Mononuclear cell (primary cell): ENCODE measurements around the gene LPP. TPM values are rescaled to one million over a fixed set of nuclear protein-coding genes. Genes with fewer than 3 reads are reported as not detected.
"Not testable (repeated sequence)": the region's sequence is repeated elsewhere in the genome, so short reads cannot be mapped to it uniquely, and the experiment has no call there.

Source experiments
- H3K27me3 ChIP-seq: 2 replicates; pipeline ENCODE4 v1.6.0; 2011; ENCODE audit warnings: low read length, control low read depth; ENCODE audit not compliant: insufficient read depth
- H3K4me1 ChIP-seq: 2 replicates; pipeline ENCODE4 v1.5.1; 2011; ENCODE audit warnings: mild to moderate bottlenecking, low read length, control low read depth; ENCODE audit not compliant: insufficient read depth
- H3K4me3 ChIP-seq: 2 replicates; pipeline ENCODE4 v1.5.1; 2011; ENCODE audit warnings: mild to moderate bottlenecking, low read length, moderate library complexity
- H3K9me3 ChIP-seq: 2 replicates; pipeline ENCODE4 v1.5.1; 2011; ENCODE audit warnings: low read depth, mild to moderate bottlenecking, control low read depth, low read length
- total RNA-seq: library from RNA; depleted of rRNA; stranded (reverse); fragments of >200 nt; gene quantifications from one replicate; pipeline ENCODE4 v1.2.3, GENCODE V29; 2012

The LPP gene
- total RNA-seq, 1 donor = 32.5 TPM

- H3K4me3 ChIP-seq = no peak overlapping the region
- peaks cover 57% of the 10 kb centered on the region for H3K4me1 ChIP-seq
- H3K9me3 ChIP-seq = no peaks in the 10 kb centered on the region
Observed at GRCh38 chr3:188686324-188686723, 532.4 kb downstream of the LPP start.

DNA sequence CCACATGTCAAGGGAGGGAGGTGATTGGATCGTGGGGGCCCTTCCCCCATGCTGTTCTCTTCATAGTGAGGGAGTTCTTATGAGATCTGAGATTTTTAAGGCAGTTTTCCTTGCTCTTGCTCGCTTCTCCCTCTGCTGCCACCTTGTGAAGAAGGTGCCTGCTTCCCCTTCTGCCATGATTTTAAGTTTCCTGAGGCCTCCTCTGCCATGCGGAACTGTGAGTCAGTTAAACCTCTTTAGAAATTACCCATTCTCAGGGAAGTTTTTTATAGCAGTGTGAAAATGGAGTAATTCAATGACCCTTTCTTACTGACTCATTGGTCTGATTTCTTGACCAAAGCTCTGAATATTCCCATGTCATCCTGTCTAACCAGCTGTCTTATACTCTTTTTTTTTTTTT, 533.4 kb downstream of the LPP start:
- Histone ChIP-seq H3K4me1 (peaks cover 57% of the 10 kb centered on the region), H3K4me3 (no peak overlapping the region), H3K9me3 (no peaks in the 10 kb centered on the region), H3K27me3 (no peaks in the 10 kb centered on the region)

More at GRCh38 chr3:188686324-188686723, 532.4 kb downstream of the LPP start:
- no peaks in the 10 kb centered on the region for H3K27me3 ChIP-seq

- Histone ChIP-seq H3K4me3 (no peak overlapping the region), H3K4me1 (peaks cover 46% of the 10 kb centered on the region), H3K27me3 (no peaks in the 10 kb centered on the region), H3K9me3 (no peaks in the 10 kb centered on the region)
Observed at GRCh38 chr3:188689101-188689574, 535.2 kb downstream of the LPP start.

- H3K9me3 ChIP-seq = no peaks in the 10 kb centered on the region
- no peak overlapping the region for H3K4me3 ChIP-seq
- H3K27me3 ChIP-seq = no peaks in the 10 kb centered on the region
- peaks cover 46% of the 10 kb centered on the region for H3K4me1 ChIP-seq
Observed at GRCh38 chr3:188690064-188690463, 536.1 kb downstream of the LPP start.

DNA sequence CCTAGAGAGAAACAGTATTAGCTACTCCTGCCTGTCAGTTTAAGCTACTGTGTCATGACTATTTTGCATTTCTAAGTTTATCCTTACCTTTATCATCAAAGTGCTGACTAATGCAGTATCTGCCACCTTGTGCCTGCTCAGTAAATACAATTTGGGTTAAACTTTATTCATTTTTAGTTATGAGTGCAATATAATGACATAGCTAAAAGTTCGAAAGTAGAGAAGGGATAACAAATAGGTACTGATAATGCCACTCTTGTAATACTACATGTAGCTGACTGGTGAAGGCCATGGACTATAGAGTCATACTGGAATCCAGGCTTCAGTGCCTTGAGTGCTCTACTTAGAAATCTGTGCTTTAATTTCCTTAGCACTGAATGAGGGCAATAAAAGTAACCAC, 537.0 kb downstream of the LPP start:
- no peaks in the 10 kb centered on the region for H3K27me3 ChIP-seq
- H3K4me1 ChIP-seq = peaks cover 43% of the 10 kb centered on the region
- H3K4me3 ChIP-seq = no peak overlapping the region
- H3K9me3 ChIP-seq = no peaks in the 10 kb centered on the region

DNA sequence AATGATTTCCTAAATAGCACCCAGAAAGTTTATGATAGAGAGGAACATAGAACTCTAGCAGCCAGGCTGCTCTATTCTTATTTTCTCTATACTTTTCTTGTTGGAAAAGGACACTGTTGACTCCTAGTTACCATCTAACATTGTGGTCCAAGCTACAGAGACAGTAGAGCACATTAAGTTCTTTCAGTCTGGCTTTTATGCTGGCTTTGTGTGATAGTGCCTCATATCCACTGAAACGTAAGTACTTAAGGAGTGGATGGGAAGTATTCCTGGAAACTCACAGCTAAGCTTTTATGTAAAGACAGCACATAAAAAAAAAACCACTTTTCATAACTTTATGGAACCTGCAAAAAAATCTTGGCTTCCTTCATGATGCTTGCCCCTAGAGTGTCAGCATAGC, 537.7 kb downstream of the LPP start:
- no peaks in the 10 kb centered on the region for H3K27me3 ChIP-seq
- H3K4me1 ChIP-seq = peaks cover 36% of the 10 kb centered on the region
- H3K9me3 ChIP-seq = no peaks in the 10 kb centered on the region
- H3K4me3 ChIP-seq = no peak overlapping the region

DNA sequence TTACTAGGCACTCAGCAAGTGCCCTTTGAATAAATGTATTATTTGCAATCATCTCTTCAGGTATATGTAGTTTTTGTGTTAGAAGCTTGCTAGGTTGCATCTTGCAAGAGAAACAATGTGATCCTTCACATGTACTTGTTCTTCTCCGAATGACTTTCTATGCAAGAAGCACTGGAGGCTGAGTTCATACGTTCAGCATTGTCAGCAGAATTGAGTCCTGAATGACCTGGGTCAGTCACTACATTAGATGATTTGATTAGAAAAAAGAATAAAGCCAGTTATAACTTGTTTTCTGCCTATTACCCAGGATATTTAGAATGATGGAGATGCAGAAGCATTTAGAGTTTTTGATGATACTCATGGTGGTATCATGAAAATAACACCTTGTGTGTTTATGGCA, 538.7 kb downstream of the LPP start:
- Histone ChIP-seq H3K4me3 (no peak overlapping the region), H3K27me3 (no peaks in the 10 kb centered on the region), H3K9me3 (no peaks in the 10 kb centered on the region), H3K4me1 (peaks cover 26% of the 10 kb centered on the region)

- Histone ChIP-seq H3K4me1 (peaks cover 18% of the 10 kb centered on the region), H3K4me3 (no peak overlapping the region), H3K9me3 (no peaks in the 10 kb centered on the region), H3K27me3 (no peaks in the 10 kb centered on the region)
Observed at GRCh38 chr3:188693435-188693834, 539.5 kb downstream of the LPP start.

GRCh38 chr3:188695241-188695640, 541.3 kb downstream of the LPP start:
- H3K27me3 ChIP-seq = no peaks in the 10 kb centered on the region
- H3K4me3 ChIP-seq = no peak overlapping the region
- no peaks in the 10 kb centered on the region for H3K9me3 ChIP-seq

GRCh38 chr3:188697127-188697526, 543.2 kb downstream of the LPP start:
- H3K4me3 ChIP-seq = no peak overlapping the region
- no peaks in the 10 kb centered on the region for H3K27me3 ChIP-seq
- no peaks in the 10 kb centered on the region for H3K9me3 ChIP-seq
- H3K4me1 ChIP-seq = peaks cover 31% of the 10 kb centered on the region

More at GRCh38 chr3:188695241-188695640, 541.3 kb downstream of the LPP start:
- H3K4me1 ChIP-seq = peaks cover 17% of the 10 kb centered on the region

DNA sequence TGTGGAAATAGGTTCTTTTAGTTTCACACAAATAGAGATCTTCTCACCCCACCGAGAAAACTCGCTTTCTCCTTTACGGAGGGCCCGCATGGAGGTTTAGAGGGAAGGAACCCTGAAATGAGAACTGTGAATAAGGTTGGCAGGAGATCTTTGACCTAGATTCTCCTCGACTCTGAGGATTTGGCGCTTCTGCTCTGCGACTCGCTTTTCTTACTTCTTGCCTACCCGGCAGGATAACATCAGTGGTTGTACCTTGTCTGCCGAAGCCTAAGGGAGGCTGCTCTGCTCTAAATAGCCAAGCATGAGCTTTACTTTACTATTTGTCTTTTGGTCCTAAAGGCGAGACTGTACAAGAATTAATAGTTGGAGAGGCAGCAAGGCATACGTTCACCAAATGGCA, 544.5 kb downstream of the LPP start:
- Histone ChIP-seq H3K4me3 (no peak overlapping the region), H3K27me3 (no peaks in the 10 kb centered on the region), H3K9me3 (no peaks in the 10 kb centered on the region), H3K4me1 (peaks cover 40% of the 10 kb centered on the region)

DNA sequence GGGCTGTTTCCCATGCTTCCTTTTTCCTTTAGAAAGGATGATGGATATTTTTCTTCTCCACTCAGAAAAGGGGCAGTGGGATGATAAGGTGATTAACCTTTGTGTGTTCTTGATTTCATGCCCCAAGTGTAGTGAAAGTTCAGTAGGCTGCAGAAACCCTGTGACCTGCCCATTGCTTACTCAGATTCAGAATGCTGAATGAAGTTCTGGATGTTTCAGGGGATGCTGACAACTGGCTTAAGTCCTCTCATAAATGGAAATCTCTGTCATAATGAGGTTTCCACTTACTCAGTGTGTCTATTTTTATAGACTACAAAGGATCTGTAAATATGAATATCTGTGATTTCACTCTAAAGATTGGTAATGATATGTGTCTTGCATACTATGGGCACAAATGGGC, 546.5 kb downstream of the LPP start:
- no peaks in the 10 kb centered on the region for H3K27me3 ChIP-seq
- H3K4me1 ChIP-seq = peaks cover 40% of the 10 kb centered on the region
- H3K4me3 ChIP-seq = no peak overlapping the region
- no peaks in the 10 kb centered on the region for H3K9me3 ChIP-seq

GRCh38 chr3:188700918-188701317, 547.0 kb downstream of the LPP start:
- H3K9me3 ChIP-seq = no peaks in the 10 kb centered on the region
- H3K4me3 ChIP-seq = no peak overlapping the region
- H3K27me3 ChIP-seq = no peaks in the 10 kb centered on the region
- H3K4me1 ChIP-seq = peaks cover 40% of the 10 kb centered on the region

DNA sequence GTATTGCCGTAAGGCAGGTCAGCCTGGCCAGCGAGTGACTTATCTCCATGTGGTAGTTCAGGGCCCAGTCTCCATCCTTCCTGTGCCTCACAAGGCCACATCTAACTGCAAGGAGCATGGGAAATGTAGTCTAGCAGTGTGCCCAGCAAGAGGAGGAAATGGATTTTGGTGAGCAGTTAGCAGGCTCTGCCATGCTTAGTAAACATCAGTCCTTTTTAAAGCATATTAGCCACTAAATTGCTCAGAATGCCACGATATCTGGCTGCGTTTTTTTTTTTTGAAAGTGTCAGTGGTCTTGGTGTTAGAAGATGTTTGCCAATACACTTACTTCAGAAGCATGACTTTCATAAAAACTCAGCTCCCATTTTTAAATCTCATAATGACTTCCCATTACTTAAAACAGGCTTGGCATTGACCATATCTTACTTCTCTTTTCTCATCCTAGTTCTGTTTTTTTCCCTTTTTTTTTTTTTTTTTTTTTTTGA, 547.6 kb downstream of the LPP start:
- Histone ChIP-seq H3K4me3 (no peak overlapping the region), H3K4me1 (peaks cover 40% of the 10 kb centered on the region), H3K9me3 (no peaks in the 10 kb centered on the region), H3K27me3 (no peaks in the 10 kb centered on the region)

GRCh38 chr3:188702028-188702427, 548.1 kb downstream of the LPP start:
- peaks cover 41% of the 10 kb centered on the region for H3K4me1 ChIP-seq
- not testable (repeated sequence) for H3K27me3 ChIP-seq, H3K9me3 ChIP-seq, H3K4me3 ChIP-seq

DNA sequence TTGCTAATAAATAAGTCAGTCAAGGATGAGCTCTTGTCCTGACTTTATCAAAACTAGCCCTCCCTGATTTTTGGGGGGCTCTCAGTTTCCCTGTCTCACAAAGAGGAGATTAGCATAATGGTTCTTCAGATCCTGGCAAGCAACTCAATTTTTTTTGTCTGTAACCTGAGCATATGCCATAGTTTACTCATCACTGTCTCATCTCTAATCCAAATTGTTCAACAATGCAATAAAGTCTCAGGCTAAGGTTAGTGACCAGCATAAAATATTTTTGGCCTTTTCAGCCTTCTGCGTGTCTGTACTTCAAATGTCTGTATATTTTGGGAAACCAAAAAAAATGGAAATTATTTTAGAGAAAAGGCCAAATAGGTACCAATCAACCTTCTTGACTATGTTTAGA, 552.2 kb downstream of the LPP start:
- Histone ChIP-seq H3K4me1 (peaks cover 29% of the 10 kb centered on the region), H3K9me3 (no peaks in the 10 kb centered on the region), H3K27me3 (no peaks in the 10 kb centered on the region), H3K4me3 (no peak overlapping the region)
